ENCODE data around the gene AUNIP.

- TF ChIP-seq CTCF (IDR thresholded peaks at IDR 0.05) = no peak
- TF ChIP-seq ZFX (IDR thresholded peaks at IDR 0.05; ENCODE audit: borderline replicate concordance) = no peak
These were observed 49.9 kb downstream of the AUNIP start for GRCh38 chr1:25809283-25809926.
